Keratinocyte (primary cell): ENCODE data around the gene PDE11A. TPM values are rescaled to one million over a fixed set of nuclear protein-coding genes. Genes with fewer than 3 reads are reported as not detected.
"Not testable (repeated sequence)": the region's sequence is repeated elsewhere in the genome, so short reads cannot be mapped to it uniquely, and the experiment has no call there.

Experiments used
- DNase-seq: peaks from one replicate; pipeline ENCODE4 v3.0.0-alpha.2; 2011; ENCODE audit warnings: low read depth, missing footprints, low spot score
- FAIRE-seq: peaks from 2 replicates; lab custom pipeline; 2011; peaks lifted over from hg19 to GRCh38; lab: Jason Lieb, UNC
- H2AFZ ChIP-seq: 2 replicates; pipeline ENCODE4 v1.6.0; 2012; ENCODE audit warnings: low read length, control low read depth, inconsistent platforms; ENCODE audit not compliant: control insufficient read depth
- H3K27ac ChIP-seq: 2 replicates; pipeline ENCODE4 v1.5.1; 2011; ENCODE audit warnings: low read length; ENCODE audit not compliant: control insufficient read depth, insufficient read depth
- H3K27me3 ChIP-seq: 3 replicates; pipeline ENCODE4 v1.6.0; 2011; ENCODE audit warnings: low read length; ENCODE audit not compliant: control insufficient read depth, insufficient read depth; ENCODE audit errors: extremely low read depth
- H3K36me3 ChIP-seq, 2 experiments: 2 replicates in 1 of 2; 3 replicates in 1 of 2; pipeline ENCODE4 v1.5.1; 2011; ENCODE audit warnings: low read length in 2 of 2, mild to moderate bottlenecking in 1 of 2; ENCODE audit not compliant: control insufficient read depth in 2 of 2, insufficient read depth in 2 of 2; ENCODE audit errors: extremely low read depth in 1 of 2
- H3K4me1 ChIP-seq: 3 replicates; pipeline ENCODE4 v1.5.1; 2011; ENCODE audit warnings: low read length; ENCODE audit not compliant: control insufficient read depth, insufficient read depth; ENCODE audit errors: extremely low read depth
- H3K4me2 ChIP-seq: 3 replicates; pipeline ENCODE4 v1.6.0; 2011; ENCODE audit warnings: low read depth, low read length; ENCODE audit not compliant: control insufficient read depth, insufficient read depth; ENCODE audit errors: extremely low read depth
- H3K4me3 ChIP-seq, 3 experiments: fragments of 200-600 bp in 1 of 3; sonication (generic) in 1 of 3; 2 replicates in 2 of 3; 3 replicates in 1 of 3; pipeline ENCODE4 v1.5.1; 2011 to 2016; ENCODE audit warnings: low read length in 3 of 3, mild to moderate bottlenecking in 3 of 3, control low read depth in 2 of 3, inconsistent platforms in 1 of 3, low read depth in 1 of 3, mixed read lengths in 1 of 3, mixed run types in 1 of 3, moderate library complexity in 1 of 3; ENCODE audit not compliant: control insufficient read depth in 2 of 3, insufficient read depth in 2 of 3; ENCODE audit errors: extremely low read depth in 1 of 3
- H3K79me2 ChIP-seq: 2 replicates; pipeline ENCODE4 v1.6.0; 2012; ENCODE audit warnings: low read length; ENCODE audit not compliant: control insufficient read depth, insufficient read depth
- H3K9ac ChIP-seq: 3 replicates; pipeline ENCODE4 v1.6.0; 2011; ENCODE audit warnings: low read length; ENCODE audit not compliant: control insufficient read depth, insufficient read depth; ENCODE audit errors: extremely low read depth
- H3K9me1 ChIP-seq: 3 replicates; pipeline ENCODE4 v1.6.0; 2011; ENCODE audit warnings: low read length; ENCODE audit not compliant: control insufficient read depth, insufficient read depth; ENCODE audit errors: extremely low read depth
- H3K9me3 ChIP-seq: 2 replicates; pipeline ENCODE4 v1.5.1; 2012; ENCODE audit warnings: low read depth, low read length; ENCODE audit not compliant: control insufficient read depth
- H4K20me1 ChIP-seq: 3 replicates; pipeline ENCODE4 v1.6.0; 2011; ENCODE audit warnings: low read length; ENCODE audit not compliant: control insufficient read depth, insufficient read depth; ENCODE audit errors: extremely low read depth
- CTCF ChIP-seq, 3 experiments: IDR thresholded peaks in 1 of 3; conservative IDR thresholded peaks in 1 of 3; optimal IDR thresholded peaks in 1 of 3; 2 replicates in 2 of 3; 3 replicates in 1 of 3; pipeline versions ENCODE3 to v1.5.1; 2011; ENCODE audit warnings: low read length in 3 of 3, mild to moderate bottlenecking in 3 of 3, moderate library complexity in 2 of 3, control low read depth in 1 of 3, inconsistent platforms in 1 of 3; ENCODE audit not compliant: insufficient read depth in 2 of 3; ENCODE audit errors: extremely low read depth in 1 of 3
- EZH2 ChIP-seq: IDR thresholded peaks from one replicate; pipeline ENCODE4 v1.6.1; 2012; ENCODE audit warnings: inconsistent platforms, mild to moderate bottlenecking, low read length, moderate library complexity
- dilution Hi-C: fragments of 300-500 bp; cut with MboI; formaldehyde crosslinking; loops from one replicate; pipeline ENCODE4 v1.7.0; 2020; ENCODE audit warnings: low sequenced_read_pairs; ENCODE audit not compliant: extremely low pct_ligation_motif_present
- polyA plus RNA-seq, 5 experiments: library from polyadenylated mRNA; depleted of rRNA in 3 of 5; stranded (reverse) in 3 of 5; stranded (forward) in 1 of 5; unstranded in 1 of 5; fragments of >200 nt; gene quantifications; 1 replicate in 1 of 5; 2 replicates in 3 of 5; 3 replicates in 1 of 5; pipeline versions ENCODE4 v1.2.1 to v1.2.3, GENCODE V29; 2011 to 2012; ENCODE audit warnings: missing spikeins in 2 of 5, low read depth in 1 of 5, low replicate concordance in 1 of 5

The PDE11A gene
- polyA plus RNA-seq, 1 donor (not counting 4 experiments of a cell fraction or from before 2014, with no cell fraction given) = 0.01 TPM

GRCh38 chr2:177796654-177797415 lies 275.7 kb downstream of the PDE11A start:
- no peaks in the 10 kb centered on the region for H3K79me2 ChIP-seq
- TF ChIP-seq CTCF (optimal IDR thresholded peaks at IDR 0.05 in 1 of 3, IDR thresholded peaks at IDR 0.05 in 1 of 3, conservative IDR thresholded peaks at IDR 0.05 in 1 of 3; ENCODE audit: extremely low read depth in 1 of 3, insufficient read depth in 2 of 3, low read length in 3 of 3) (no peak), EZH2 (no peak)
- dilution Hi-C loops = no loop called here
- no peaks in the 10 kb centered on the region for H3K9me1 ChIP-seq
- H2AFZ ChIP-seq = no peak overlapping the region
- H3K9ac ChIP-seq = no peak overlapping the region
- H3K4me1 ChIP-seq = no peaks in the 10 kb centered on the region
- no peak for DNase-seq
- H3K4me3 ChIP-seq = no peak overlapping the region
- no peak overlapping the region for H3K27ac ChIP-seq
- H3K9me3 ChIP-seq = no peaks in the 10 kb centered on the region
- FAIRE-seq = no peak
- H3K27me3 ChIP-seq = no peaks in the 10 kb centered on the region
- no peaks in the 10 kb centered on the region for H3K36me3 ChIP-seq
- H3K4me2 ChIP-seq = no peak overlapping the region
- H4K20me1 ChIP-seq = no peaks in the 10 kb centered on the region

GRCh38 chr2:177796011-177796410 lies 276.6 kb downstream of the PDE11A start:
- H3K4me2 ChIP-seq = no peak overlapping the region
- no peaks in the 10 kb centered on the region for H4K20me1 ChIP-seq
- H3K9me3 ChIP-seq = no peaks in the 10 kb centered on the region
- DNase-seq (no peak), FAIRE-seq (no peak)
- dilution Hi-C loops = no loop called here
- no peak overlapping the region for H3K27ac ChIP-seq
- H3K36me3 ChIP-seq = no peaks in the 10 kb centered on the region
- no peak for TF ChIP-seq EZH2
- TF ChIP-seq CTCF (optimal IDR thresholded peaks at IDR 0.05 in 1 of 3, IDR thresholded peaks at IDR 0.05 in 1 of 3, conservative IDR thresholded peaks at IDR 0.05 in 1 of 3; ENCODE audit: extremely low read depth in 1 of 3, insufficient read depth in 2 of 3, low read length in 3 of 3) = no peak
- no peak overlapping the region for H2AFZ ChIP-seq
- H3K27me3 ChIP-seq = no peaks in the 10 kb centered on the region
- H3K9me1 ChIP-seq = no peaks in the 10 kb centered on the region
- H3K4me3 ChIP-seq = no peak overlapping the region
- H3K79me2 ChIP-seq = no peaks in the 10 kb centered on the region
- H3K4me1 ChIP-seq = no peaks in the 10 kb centered on the region
- H3K9ac ChIP-seq = no peak overlapping the region

GRCh38 chr2:177785143-177785542 lies 287.4 kb downstream of the PDE11A start:
- not testable (repeated sequence) for FAIRE-seq

More at GRCh38 chr2:177785143-177785542, 287.4 kb downstream of the PDE11A start:
- H2AFZ ChIP-seq, H3K27me3 ChIP-seq, H3K79me2 ChIP-seq, H3K36me3 ChIP-seq, H3K9me3 ChIP-seq, H3K27ac ChIP-seq, DNase-seq, H3K9me1 ChIP-seq, dilution Hi-C loops, H4K20me1 ChIP-seq, H3K9ac ChIP-seq: not testable (repeated sequence)
- Histone ChIP-seq H3K4me3 (peak overlapping the region in 1 of 3 experiments; percentile 18), H3K4me2 (peak overlapping the region; percentile 64), H3K4me1 (peaks cover 22% of the 10 kb centered on the region)
